HG02678 (cell line): ENCODE data around the gene KIAA1958.
"Not testable (repeated sequence)": the region's sequence is repeated elsewhere in the genome, so short reads cannot be mapped to it uniquely, and the experiment has no call there.

Experiments used
- ATAC-seq: cut with Tn5 transposase; IDR thresholded peaks from one replicate; pipeline ENCODE4 v1.9.1; 2021; ENCODE audit warnings: mild to moderate bottlenecking, moderate library complexity; ENCODE audit not compliant: unreplicated experiment

The KIAA1958 gene

GRCh38 chr9:112582371-112583262 is 96.0 kb downstream of the KIAA1958 start:
- no peak for ATAC-seq

GRCh38 chr9:112586599-112587155 is 100.0 kb downstream of the KIAA1958 start:
- ATAC-seq: no peak

GRCh38 chr9:112591875-112592274 is 105.2 kb downstream of the KIAA1958 start:
- not testable (repeated sequence) for ATAC-seq

- ATAC-seq: no peak
Measured at GRCh38 chr9:112599732-112600131, 113.1 kb downstream of the KIAA1958 start.

DNA sequence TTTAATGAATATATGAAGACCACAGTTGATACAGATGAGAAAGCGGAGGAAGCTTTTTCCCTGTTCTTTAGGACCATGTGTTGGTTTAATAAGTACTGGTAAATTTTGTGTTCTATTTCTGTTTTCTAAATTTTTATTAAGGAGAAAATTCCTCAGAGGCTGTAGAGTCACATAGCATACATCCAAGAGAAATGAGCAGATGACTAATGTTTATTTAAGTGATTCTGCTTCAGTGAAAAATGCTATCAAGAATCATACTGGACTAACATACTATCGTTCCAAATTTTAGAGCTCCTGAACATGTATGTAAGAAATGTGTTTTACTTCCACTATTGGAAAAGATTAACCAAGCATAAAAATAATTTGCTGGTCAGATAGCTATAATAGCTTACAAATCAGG is 115.0 kb downstream of the KIAA1958 start:
- ATAC-seq: no peak

- no peak for ATAC-seq
Measured at GRCh38 chr9:112604790-112605189, 118.2 kb downstream of the KIAA1958 start.

GRCh38 chr9:112605518-112605917 is 118.9 kb downstream of the KIAA1958 start:
- peak; percentile 76 for ATAC-seq

GRCh38 chr9:112605963-112606699 is 119.5 kb downstream of the KIAA1958 start:
- ATAC-seq: peak; percentile 25

DNA sequence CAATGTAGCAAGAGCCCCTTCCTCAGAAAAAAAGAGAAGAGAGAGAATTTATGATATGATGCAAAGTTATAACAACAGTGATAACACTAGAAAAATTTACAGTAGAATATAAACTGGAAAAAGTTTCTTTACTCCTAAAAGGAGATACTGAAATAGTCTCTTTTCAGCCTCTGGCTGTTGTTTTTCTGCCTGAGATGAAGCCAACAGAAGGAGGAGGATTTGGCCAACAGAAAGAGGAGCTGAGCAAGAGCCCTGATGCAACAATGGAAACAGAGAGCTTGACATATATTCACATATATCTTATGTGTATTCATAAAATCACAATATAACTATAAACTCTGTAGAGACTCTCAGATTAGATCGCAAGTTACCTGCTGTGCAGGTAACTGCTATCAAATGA is 122.2 kb downstream of the KIAA1958 start:
- ATAC-seq: no peak

DNA sequence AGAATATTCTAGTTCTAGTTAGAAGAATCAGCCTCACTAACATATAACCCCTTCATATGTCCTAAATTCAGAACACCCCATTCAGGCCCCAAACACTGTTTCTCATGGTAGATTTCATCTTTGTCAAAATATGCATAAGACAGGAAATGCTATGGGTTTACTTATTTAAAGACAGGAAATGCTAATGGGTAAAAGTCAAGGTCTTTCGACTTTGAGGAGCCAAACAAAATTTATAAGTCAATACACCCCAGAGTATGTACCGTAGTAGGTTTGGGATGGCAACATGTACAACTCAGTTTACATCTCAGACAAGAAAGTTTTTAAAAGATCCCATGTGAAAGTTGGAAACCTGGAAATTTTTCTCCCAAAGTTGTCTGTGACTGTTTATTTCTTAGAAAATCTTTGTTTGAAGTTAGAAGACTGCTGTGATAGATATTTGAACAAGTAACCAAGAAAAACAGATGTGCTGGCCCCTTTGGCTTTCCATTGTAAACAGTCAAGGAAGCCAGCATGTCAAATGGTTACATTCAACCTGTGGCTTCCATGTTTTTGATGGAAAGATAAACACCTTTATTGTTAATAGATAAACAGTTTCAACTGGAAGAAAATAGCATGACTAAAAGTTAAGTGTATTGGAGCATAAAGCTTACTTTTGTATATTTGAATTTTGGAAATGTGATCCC is 129.1 kb downstream of the KIAA1958 start:
- no peak for ATAC-seq

GRCh38 chr9:112617371-112617770 is 130.7 kb downstream of the KIAA1958 start:
- no peak for ATAC-seq

GRCh38 chr9:112618385-112619009 is 131.9 kb downstream of the KIAA1958 start:
- no peak for ATAC-seq

- ATAC-seq: no peak
Measured at GRCh38 chr9:112620388-112620787, 133.8 kb downstream of the KIAA1958 start.

GRCh38 chr9:112621018-112621655 is 134.5 kb downstream of the KIAA1958 start:
- no peak for ATAC-seq

- ATAC-seq: no peak
Measured at GRCh38 chr9:112623198-112623597, 136.6 kb downstream of the KIAA1958 start.

GRCh38 chr9:112624711-112625707 is 138.4 kb downstream of the KIAA1958 start:
- ATAC-seq: no peak

DNA sequence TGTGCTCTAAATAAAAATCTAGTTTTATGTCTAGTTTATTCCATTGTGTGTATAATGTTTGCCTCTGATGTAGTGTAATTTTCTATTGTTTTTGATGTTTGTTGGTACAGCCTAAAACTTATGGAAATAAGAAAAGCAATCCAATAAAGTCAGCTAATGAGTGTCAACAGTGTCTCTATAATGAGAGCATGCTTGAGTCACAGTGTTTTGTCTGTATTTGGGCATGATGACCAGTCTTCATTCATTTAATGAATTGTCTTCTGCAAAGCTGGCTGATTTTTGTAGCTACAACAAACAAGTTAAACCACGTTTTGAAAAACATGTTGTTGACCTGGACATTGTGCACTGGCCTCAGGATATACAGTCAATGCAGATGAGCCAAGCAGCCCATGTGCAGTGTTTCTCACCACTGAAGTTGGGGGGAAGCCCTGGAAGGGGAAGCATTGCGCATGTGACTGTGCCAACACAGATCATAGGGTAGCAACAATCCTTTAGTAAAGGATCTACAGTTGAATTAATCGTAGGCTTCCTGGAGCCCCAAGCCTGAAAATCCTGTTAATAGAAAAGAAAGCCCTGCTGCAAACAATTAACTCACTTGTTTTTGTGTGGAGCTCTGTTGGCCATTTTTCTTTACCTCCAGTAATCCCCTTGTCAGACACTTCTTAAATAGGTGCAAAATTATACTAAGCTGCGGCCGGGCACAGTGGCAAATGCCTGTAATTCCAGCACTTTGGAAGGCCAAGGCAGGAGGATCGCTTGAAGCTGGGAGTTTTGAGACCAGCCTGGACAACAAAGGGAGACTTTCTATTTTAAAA is 143.3 kb downstream of the KIAA1958 start:
- ATAC-seq: no peak
